ENCODE data around the gene PER2. TPM values are rescaled to one million over a fixed set of nuclear protein-coding genes. Genes with fewer than 3 reads are reported as not detected.

PER2 gene
- total and polyA plus RNA-seq, 2 of the 13 experiments (the other 11 are each of a cell fraction or from before 2014, with no cell fraction given), result 5.1 to 9.4 TPM

DNA sequence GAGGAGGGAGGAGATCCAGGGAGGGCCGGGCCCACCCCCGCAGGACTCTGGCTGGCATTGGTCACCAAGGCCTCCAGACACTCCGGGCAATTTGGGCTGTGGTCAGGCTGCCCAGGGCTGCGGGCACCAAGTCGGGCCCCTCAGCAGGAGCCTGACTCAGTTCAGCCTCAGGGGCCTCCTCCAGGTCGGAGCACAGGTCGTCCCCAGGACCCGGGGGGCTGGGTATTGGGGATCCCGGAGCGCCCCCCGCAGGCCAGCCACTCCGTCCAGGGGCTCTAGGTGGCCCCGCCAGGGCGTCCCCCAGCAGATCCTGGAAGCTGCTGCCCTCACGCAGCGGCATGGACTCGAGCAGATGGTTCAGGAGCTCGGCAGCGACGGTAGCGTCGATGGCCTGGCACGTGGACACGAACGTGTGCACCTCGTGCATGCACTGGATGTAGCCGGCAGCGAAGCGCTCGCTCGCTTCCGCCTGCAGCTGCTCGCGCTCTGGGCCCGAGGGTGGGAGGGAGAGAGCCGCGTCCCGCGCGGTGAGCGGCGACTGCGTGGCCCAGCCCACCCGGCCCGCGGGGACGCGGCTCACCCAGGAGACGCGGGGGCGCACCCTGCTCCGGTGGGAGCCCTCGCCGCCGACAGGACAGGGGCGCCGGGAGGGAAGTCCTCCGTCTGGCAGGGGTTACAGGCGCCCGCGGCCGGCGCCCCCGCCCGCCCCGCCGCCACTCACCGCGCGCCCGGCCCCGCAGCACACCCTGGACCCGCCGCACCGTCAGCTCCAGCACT is 49.5 kb downstream of the PER2 start (continued):
- TF ChIP-seq TEAD3 (CRISPR knock-in tag; optimal IDR thresholded peaks at IDR 0.05; ENCODE audit: borderline replicate concordance) (peak; percentile 87), SMAD1 (CRISPR knock-in tag; IDR thresholded peaks at IDR 0.05; ENCODE audit: borderline replicate concordance, low read depth) (peak; percentile 93; the same call in 1 of the 2 replicates), ZNF768 (CRISPR knock-in tag; IDR thresholded peaks at IDR 0.05) (peak; percentile 88; the same call in 1 of the 2 replicates), TCF7 (IDR thresholded peaks at IDR 0.05; ENCODE audit: low read depth) (no peak), FOXA1 (IDR thresholded peaks at IDR 0.05) (no peak), FOXA1 (CRISPR knock-in tag; IDR thresholded peaks at IDR 0.05) (0 out of 2 replicates have a peak, but pooled peaks have one; percentile 35), RORA (CRISPR knock-in tag; IDR thresholded peaks at IDR 0.05) (0 out of 2 replicates have a peak, but pooled peaks have one; percentile 43), ERF (CRISPR knock-in tag; IDR thresholded peaks at IDR 0.05) (peak; percentile 99), ATAD3A (CRISPR knock-in tag; IDR thresholded peaks at IDR 0.05) (peak; percentile 70; the same call in 1 of the 2 replicates), ZNF546 (CRISPR knock-in tag; conservative IDR thresholded peaks at IDR 0.05) (peak; percentile 100), JUND (CRISPR knock-in tag; IDR thresholded peaks at IDR 0.05) (peak; percentile 63; the same call in 1 of the 2 replicates), ZNF292 (CRISPR knock-in tag; IDR thresholded peaks at IDR 0.05; ENCODE audit: borderline replicate concordance, low read depth) (no peak), CEBPB (IDR thresholded peaks at IDR 0.05; ENCODE audit: borderline replicate concordance, low read depth, low read length) (no peak), ZC3H4 (CRISPR knock-in tag; IDR thresholded peaks at IDR 0.05; ENCODE audit: borderline replicate concordance) (peak; percentile 59; the same call in 1 of the 2 replicates), ATM (IDR thresholded peaks at IDR 0.05; ENCODE audit: borderline replicate concordance) (no peak), RARA (CRISPR knock-in tag; IDR thresholded peaks at IDR 0.05) (peak; percentile 79)
- TF ChIP-seq, protein P1, sequence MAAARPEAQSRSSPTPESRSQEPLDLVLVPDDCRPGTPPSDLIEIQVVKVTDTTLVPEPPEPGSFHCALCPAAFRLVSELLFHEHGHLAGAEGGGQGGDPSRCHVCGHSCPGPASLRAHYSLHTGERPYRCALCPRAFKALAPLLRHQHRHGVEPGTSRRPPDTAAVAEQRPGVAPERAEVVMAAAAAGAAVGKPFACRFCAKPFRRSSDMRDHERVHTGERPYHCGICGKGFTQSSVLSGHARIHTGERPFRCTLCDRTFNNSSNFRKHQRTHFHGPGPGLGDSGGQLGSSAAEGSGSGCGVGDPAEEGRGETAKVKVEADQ (CRISPR knock-in tag; IDR thresholded peaks at IDR 0.05; ENCODE audit: borderline replicate concordance), result peak; percentile 46; the same call in 1 of the 2 replicates
- TF ChIP-seq, protein P2, sequence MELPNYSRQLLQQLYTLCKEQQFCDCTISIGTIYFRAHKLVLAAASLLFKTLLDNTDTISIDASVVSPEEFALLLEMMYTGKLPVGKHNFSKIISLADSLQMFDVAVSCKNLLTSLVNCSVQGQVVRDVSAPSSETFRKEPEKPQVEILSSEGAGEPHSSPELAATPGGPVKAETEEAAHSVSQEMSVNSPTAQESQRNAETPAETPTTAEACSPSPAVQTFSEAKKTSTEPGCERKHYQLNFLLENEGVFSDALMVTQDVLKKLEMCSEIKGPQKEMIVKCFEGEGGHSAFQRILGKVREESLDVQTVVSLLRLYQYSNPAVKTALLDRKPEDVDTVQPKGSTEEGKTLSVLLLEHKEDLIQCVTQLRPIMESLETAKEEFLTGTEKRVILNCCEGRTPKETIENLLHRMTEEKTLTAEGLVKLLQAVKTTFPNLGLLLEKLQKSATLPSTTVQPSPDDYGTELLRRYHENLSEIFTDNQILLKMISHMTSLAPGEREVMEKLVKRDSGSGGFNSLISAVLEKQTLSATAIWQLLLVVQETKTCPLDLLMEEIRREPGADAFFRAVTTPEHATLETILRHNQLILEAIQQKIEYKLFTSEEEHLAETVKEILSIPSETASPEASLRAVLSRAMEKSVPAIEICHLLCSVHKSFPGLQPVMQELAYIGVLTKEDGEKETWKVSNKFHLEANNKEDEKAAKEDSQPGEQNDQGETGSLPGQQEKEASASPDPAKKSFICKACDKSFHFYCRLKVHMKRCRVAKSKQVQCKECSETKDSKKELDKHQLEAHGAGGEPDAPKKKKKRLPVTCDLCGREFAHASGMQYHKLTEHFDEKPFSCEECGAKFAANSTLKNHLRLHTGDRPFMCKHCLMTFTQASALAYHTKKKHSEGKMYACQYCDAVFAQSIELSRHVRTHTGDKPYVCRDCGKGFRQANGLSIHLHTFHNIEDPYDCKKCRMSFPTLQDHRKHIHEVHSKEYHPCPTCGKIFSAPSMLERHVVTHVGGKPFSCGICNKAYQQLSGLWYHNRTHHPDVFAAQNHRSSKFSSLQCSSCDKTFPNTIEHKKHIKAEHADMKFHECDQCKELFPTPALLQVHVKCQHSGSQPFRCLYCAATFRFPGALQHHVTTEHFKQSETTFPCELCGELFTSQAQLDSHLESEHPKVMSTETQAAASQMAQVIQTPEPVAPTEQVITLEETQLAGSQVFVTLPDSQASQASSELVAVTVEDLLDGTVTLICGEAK (IDR thresholded peaks at IDR 0.05), result no peak
- TF ChIP-seq, protein P2 (CRISPR knock-in tag; IDR thresholded peaks at IDR 0.05), result peak; percentile 96
- TF ChIP-seq, protein P3, sequence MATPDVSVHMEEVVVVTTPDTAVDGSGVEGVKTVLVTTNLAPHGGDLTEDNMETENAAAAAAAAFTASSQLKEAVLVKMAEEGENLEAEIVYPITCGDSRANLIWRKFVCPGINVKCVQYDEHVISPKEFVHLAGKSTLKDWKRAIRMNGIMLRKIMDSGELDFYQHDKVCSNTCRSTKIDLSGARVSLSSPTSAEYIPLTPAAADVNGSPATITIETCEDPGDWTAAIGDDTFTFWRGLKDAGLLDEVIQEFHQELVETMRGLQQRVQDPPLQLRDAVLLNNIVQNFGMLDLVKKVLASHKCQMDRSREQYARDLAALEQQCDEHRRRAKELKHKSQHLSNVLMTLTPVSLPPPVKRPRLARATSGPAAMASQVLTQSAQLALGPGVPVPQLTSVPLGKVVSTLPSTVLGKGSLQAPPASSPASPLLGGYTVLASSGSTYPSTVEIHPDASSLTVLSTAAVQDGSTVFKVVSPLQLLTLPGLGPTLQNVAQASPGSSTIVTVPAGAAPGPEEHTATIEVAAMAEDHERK (CRISPR knock-in tag; IDR thresholded peaks at IDR 0.05; ENCODE audit: low read depth), result no peak
